BLaER1 treated with 17β-estradiol and CSF1 and Interleukin-3, amounts not matched to agents 10 nM and 100 nM (cell line): Measurements from ENCODE around the gene DCDC2C.

ENCODE experiments used
- H3K27ac ChIP-seq, 11 experiments: shearing (Covaris generic); formaldehyde crosslinking; 2 replicates each; pipeline ENCODE4 v1.8.1; 2022
- H3K27me3 ChIP-seq, 11 experiments: shearing (Covaris generic); formaldehyde crosslinking; 2 replicates each; pipeline ENCODE4 v1.8.1; 2022
- H3K36me3 ChIP-seq, 11 experiments: shearing (Covaris generic); formaldehyde crosslinking; 2 replicates each; pipeline ENCODE4 v1.8.1; 2022
- H3K4me1 ChIP-seq, 10 experiments: shearing (Covaris generic); formaldehyde crosslinking; 2 replicates each; pipeline ENCODE4 v1.8.1; 2022
- H3K4me2 ChIP-seq, 11 experiments: shearing (Covaris generic); formaldehyde crosslinking; 2 replicates each; pipeline ENCODE4 v1.8.1; 2022
- H3K4me3 ChIP-seq, 10 experiments: shearing (Covaris generic); formaldehyde crosslinking; 2 replicates each; pipeline ENCODE4 v1.8.1; 2022
- H3K9ac ChIP-seq, 11 experiments: shearing (Covaris generic); formaldehyde crosslinking; 2 replicates each; pipeline ENCODE4 v1.8.1; 2022
- H3K9me3 ChIP-seq, 11 experiments: shearing (Covaris generic); formaldehyde crosslinking; replicated peaks in 1 of 11; 2 replicates each; pipeline ENCODE4 v1.8.1; 2022
- H4K20me1 ChIP-seq, 11 experiments: shearing (Covaris generic); formaldehyde crosslinking; 2 replicates each; pipeline ENCODE4 v1.8.1; 2022
- Cebpa-rat ChIP-seq, 11 experiments: shearing (Covaris generic); IDR thresholded peaks; 2 replicates each; pipeline ENCODE4 v1.8.1; 2022

The DCDC2C gene

GRCh38 chr2:3696545-3696944, 6.8 kb upstream of the DCDC2C start:
- no peaks in the 10 kb centered on the region for H3K36me3 ChIP-seq
- H3K9me3 ChIP-seq, result peaks cover 0 to 9% (median under 1%) of the 10 kb centered on the region in 11 experiments; a peak in 12 of 22 replicates
- TF ChIP-seq Cebpa-rat (IDR thresholded peaks at IDR 0.05), result no peak
- no peak overlapping the region for H3K4me2 ChIP-seq
- no peak overlapping the region for H3K4me3 ChIP-seq
- no peak overlapping the region for H3K9ac ChIP-seq
- H4K20me1 ChIP-seq, result no peaks in the 10 kb centered on the region
- no peaks in the 10 kb centered on the region for H3K4me1 ChIP-seq
- no peak overlapping the region for H3K27ac ChIP-seq
- H3K27me3 ChIP-seq, result no peaks in the 10 kb centered on the region

- H3K9me3 ChIP-seq, result peaks cover 13 to 31% (median 21%) of the 10 kb centered on the region in 11 experiments
- H3K4me1 ChIP-seq, result no peaks in the 10 kb centered on the region; a peak in 1 of 20 replicates
- no peaks in the 10 kb centered on the region for H3K36me3 ChIP-seq
- no peaks in the 10 kb centered on the region for H4K20me1 ChIP-seq
- H3K9ac ChIP-seq, result no peak overlapping the region
- TF ChIP-seq Cebpa-rat (IDR thresholded peaks at IDR 0.05), result no peak
- no peak overlapping the region for H3K4me2 ChIP-seq
- no peaks in the 10 kb centered on the region for H3K27me3 ChIP-seq
- no peak overlapping the region for H3K4me3 ChIP-seq
- no peak overlapping the region for H3K27ac ChIP-seq
Measured at GRCh38 chr2:3701071-3701470, 2.3 kb upstream of the DCDC2C start.

GRCh38 chr2:3703757-3704355, 481 bp downstream of the DCDC2C start:
- no peak overlapping the region for H3K27ac ChIP-seq
- H3K9ac ChIP-seq, result no peak overlapping the region
- no peaks in the 10 kb centered on the region for H3K36me3 ChIP-seq
- no peak overlapping the region for H3K4me3 ChIP-seq
- TF ChIP-seq Cebpa-rat (IDR thresholded peaks at IDR 0.05), result no peak
- no peaks in the 10 kb centered on the region for H3K27me3 ChIP-seq
- H3K4me1 ChIP-seq, result no peaks in the 10 kb centered on the region; a peak in 1 of 20 replicates
- H3K4me2 ChIP-seq, result no peak overlapping the region
- peaks cover 13 to 31% (median 21%) of the 10 kb centered on the region in 11 experiments for H3K9me3 ChIP-seq
- no peaks in the 10 kb centered on the region for H4K20me1 ChIP-seq

- H3K27ac ChIP-seq, result no peak overlapping the region
- H3K9me3 ChIP-seq, result peaks cover 13 to 24% (median 21%) of the 10 kb centered on the region in 11 experiments
- no peaks in the 10 kb centered on the region for H3K36me3 ChIP-seq
- H3K4me1 ChIP-seq, result no peaks in the 10 kb centered on the region; a peak in 1 of 20 replicates
- no peak overlapping the region for H3K9ac ChIP-seq
- H3K27me3 ChIP-seq, result no peaks in the 10 kb centered on the region
- no peaks in the 10 kb centered on the region for H4K20me1 ChIP-seq
- no peak for TF ChIP-seq Cebpa-rat (IDR thresholded peaks at IDR 0.05)
- H3K4me3 ChIP-seq, result no peak overlapping the region
- H3K4me2 ChIP-seq, result no peak overlapping the region
Measured at GRCh38 chr2:3704692-3705091, 1.3 kb downstream of the DCDC2C start.

- peaks cover 13 to 27% (median 24%) of the 10 kb centered on the region in 11 experiments for H3K9me3 ChIP-seq
- H3K4me2 ChIP-seq, result no peak overlapping the region
- H3K4me3 ChIP-seq, result no peak overlapping the region
- no peak for TF ChIP-seq Cebpa-rat (IDR thresholded peaks at IDR 0.05)
- H3K27ac ChIP-seq, result no peak overlapping the region
- no peaks in the 10 kb centered on the region for H4K20me1 ChIP-seq
- H3K4me1 ChIP-seq, result no peaks in the 10 kb centered on the region; a peak in 1 of 20 replicates
- H3K27me3 ChIP-seq, result no peaks in the 10 kb centered on the region
- no peak overlapping the region for H3K9ac ChIP-seq
- H3K36me3 ChIP-seq, result no peaks in the 10 kb centered on the region
Measured at GRCh38 chr2:3705782-3706181, 2.4 kb downstream of the DCDC2C start.

- Histone ChIP-seq H4K20me1 (no peaks in the 10 kb centered on the region), H3K9me3 (peaks cover 19 to 34% (median 29%) of the 10 kb centered on the region in 11 experiments), H3K4me1 (no peaks in the 10 kb centered on the region; a peak in 1 of 20 replicates), H3K4me2 (no peak overlapping the region), H3K4me3 (no peak overlapping the region), H3K36me3 (no peaks in the 10 kb centered on the region), H3K27me3 (no peaks in the 10 kb centered on the region), H3K27ac (no peak overlapping the region), H3K9ac (no peak overlapping the region)
- TF ChIP-seq Cebpa-rat (IDR thresholded peaks at IDR 0.05), result no peak
Measured at GRCh38 chr2:3706892-3707291, 3.5 kb downstream of the DCDC2C start.

- Histone ChIP-seq H3K4me1 (no peaks in the 10 kb centered on the region; a peak in 1 of 20 replicates), H3K27me3 (no peaks in the 10 kb centered on the region), H3K4me3 (no peak overlapping the region), H4K20me1 (no peaks in the 10 kb centered on the region), H3K27ac (no peak overlapping the region), H3K36me3 (no peaks in the 10 kb centered on the region), H3K9ac (no peak overlapping the region), H3K9me3 (peaks cover 4 to 18% (median 15%) of the 10 kb centered on the region in 11 experiments; a peak in 20 of 22 replicates), H3K4me2 (no peak overlapping the region)
- TF ChIP-seq Cebpa-rat (IDR thresholded peaks at IDR 0.05), result no peak
Measured at GRCh38 chr2:3708576-3708975, 5.2 kb downstream of the DCDC2C start.

GRCh38 chr2:3709225-3709624, 5.8 kb downstream of the DCDC2C start:
- H3K27ac ChIP-seq, result no peak overlapping the region
- no peak overlapping the region for H3K4me3 ChIP-seq
- no peaks in the 10 kb centered on the region for H3K27me3 ChIP-seq
- TF ChIP-seq Cebpa-rat (IDR thresholded peaks at IDR 0.05), result no peak
- peaks cover 0 to 14% (median 10%) of the 10 kb centered on the region in 11 experiments; a peak in 11 of 22 replicates for H3K9me3 ChIP-seq
- H3K36me3 ChIP-seq, result no peaks in the 10 kb centered on the region
- no peaks in the 10 kb centered on the region; a peak in 1 of 20 replicates for H3K4me1 ChIP-seq
- no peak overlapping the region for H3K9ac ChIP-seq
- H4K20me1 ChIP-seq, result no peaks in the 10 kb centered on the region
- H3K4me2 ChIP-seq, result no peak overlapping the region

GRCh38 chr2:3712424-3712823, 9.0 kb downstream of the DCDC2C start:
- Histone ChIP-seq H3K9ac (no peak overlapping the region), H3K4me2 (no peak overlapping the region), H4K20me1 (no peaks in the 10 kb centered on the region), H3K27me3 (no peaks in the 10 kb centered on the region), H3K27ac (no peak overlapping the region), H3K4me3 (no peak overlapping the region), H3K9me3 (peaks cover 0 to 14% (median 10%) of the 10 kb centered on the region in 11 experiments; a peak in 11 of 22 replicates), H3K36me3 (no peaks in the 10 kb centered on the region), H3K4me1 (no peaks in the 10 kb centered on the region)
- TF ChIP-seq Cebpa-rat (IDR thresholded peaks at IDR 0.05), result 0 out of 22 replicates have a peak, but pooled peaks of 1 of the 11 experiments have one; percentile 22
